HG02759 (cell line): ENCODE measurements around the gene CHCHD3.

ENCODE experiments used
- ATAC-seq: cut with Tn5 transposase; IDR thresholded peaks from one replicate; pipeline ENCODE4 v1.9.1; 2021; ENCODE audit warnings: mild to moderate bottlenecking, moderate library complexity; ENCODE audit not compliant: unreplicated experiment

The CHCHD3 gene

GRCh38 chr7:133047321-133047720 lies 34.6 kb downstream of the CHCHD3 start:
- no peak for ATAC-seq

DNA sequence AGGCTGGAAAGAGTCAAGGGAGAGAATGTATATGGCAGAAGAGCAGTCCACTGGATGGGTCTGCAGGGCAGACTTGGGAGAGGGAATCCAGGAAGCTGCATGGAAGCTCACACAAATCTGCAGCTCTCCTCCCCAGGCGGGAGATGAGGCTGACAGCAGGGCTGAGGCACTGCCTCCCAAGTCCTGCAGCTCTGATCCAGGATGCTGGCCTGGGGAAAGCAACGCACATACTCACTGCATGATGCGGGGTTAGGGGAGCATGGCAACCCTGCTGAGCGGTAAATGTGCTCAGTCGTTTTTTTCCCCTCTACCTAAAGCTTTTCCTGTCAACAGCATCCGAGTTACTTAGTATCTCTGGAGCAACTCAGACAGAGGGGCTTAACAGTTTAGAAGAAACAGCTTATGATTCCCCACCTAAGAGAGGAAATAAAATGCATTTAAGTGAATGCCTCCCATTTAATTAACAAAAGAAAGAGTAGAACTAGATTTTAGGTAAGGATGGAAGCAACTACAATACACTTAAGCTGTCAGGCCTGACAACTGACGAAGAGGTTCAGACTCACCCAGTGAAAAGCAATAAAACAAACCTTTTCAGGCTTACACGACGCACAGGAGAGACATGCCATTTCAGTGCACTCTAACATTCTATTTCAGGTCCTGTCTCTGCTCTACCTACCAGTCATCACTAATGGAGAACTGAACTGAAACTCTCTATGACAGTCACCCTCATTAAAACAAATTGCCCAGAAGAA lies 37.0 kb downstream of the CHCHD3 start:
- no peak for ATAC-seq

GRCh38 chr7:133040674-133041073 lies 41.2 kb downstream of the CHCHD3 start:
- no peak for ATAC-seq

- no peak for ATAC-seq
These were observed 41.7 kb downstream of the CHCHD3 start for GRCh38 chr7:133040178-133040577.

- no peak for ATAC-seq
These were observed 42.3 kb downstream of the CHCHD3 start for GRCh38 chr7:133039614-133040013.

DNA sequence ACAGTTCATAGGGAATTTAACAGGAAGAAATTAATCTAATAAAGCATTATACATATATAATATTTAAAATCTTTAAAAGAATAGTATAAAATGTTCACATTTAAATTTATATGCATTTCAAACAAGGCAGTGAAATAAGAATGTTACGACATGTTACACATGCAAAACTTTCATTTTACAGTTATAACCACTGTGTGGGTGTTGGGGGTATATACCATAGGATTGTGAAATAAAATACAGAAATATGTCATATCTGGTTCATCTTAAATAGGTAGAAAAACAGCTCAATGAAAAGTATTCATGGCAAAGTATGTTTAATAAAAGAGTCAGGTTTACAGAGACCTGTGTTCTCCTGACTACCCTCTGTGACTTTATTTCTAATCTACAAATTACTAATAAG lies 45.6 kb downstream of the CHCHD3 start:
- no peak for ATAC-seq

- ATAC-seq = peak; percentile 93
These were observed 46.6 kb downstream of the CHCHD3 start for GRCh38 chr7:133035240-133035639.

- no peak for ATAC-seq
These were observed 51.5 kb downstream of the CHCHD3 start for GRCh38 chr7:133030346-133030745.

GRCh38 chr7:133029463-133029862 lies 52.4 kb downstream of the CHCHD3 start:
- ATAC-seq = no peak

- ATAC-seq = no peak
These were observed 54.5 kb downstream of the CHCHD3 start for GRCh38 chr7:133027397-133027796.

DNA sequence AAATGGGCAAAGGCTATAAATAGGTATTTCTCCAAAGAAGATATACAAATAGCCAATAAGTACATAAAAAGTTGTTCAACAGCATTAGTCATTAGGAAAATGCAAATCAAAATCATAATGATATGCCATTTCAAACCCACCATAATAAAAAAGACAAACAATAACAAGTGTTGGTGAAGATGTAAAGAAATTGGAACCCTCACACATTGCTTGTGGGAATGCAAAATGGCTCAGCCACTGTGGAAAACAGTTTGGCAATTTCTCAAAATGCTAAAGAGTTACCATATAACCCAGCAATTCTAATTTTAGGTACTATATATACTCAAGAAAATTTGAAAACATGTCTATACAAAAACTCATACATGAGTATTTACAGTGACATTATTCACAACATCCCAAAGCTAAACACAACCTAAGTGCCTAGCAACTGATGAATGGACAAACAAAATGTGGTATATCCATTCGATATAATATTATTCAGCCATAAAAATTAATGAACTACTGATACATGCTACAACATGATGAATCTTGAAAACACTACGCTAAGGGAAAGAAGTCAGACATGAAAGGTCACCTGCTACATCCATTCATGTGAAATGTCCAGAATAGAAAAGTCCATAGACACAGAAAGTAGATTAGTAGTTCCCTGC lies 55.6 kb downstream of the CHCHD3 start:
- no peak for ATAC-seq

DNA sequence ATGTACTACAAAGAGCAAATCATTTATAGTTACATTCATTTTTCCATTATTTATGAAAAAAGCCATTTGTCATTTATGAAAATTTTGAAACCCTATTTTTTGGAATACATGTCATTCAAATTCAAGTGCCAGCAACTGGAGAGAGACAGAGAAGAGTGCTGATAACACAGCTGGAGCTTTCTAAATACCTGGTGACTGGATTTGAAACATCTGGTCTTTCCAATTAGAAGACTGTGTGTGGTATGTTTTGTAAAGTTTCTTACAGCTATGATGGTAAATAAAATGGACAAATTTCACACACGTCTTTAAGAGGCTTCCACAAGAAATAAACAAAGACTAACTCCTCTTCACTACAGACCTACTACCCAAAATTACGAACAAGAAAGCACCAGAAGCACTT lies 56.8 kb downstream of the CHCHD3 start:
- no peak for ATAC-seq

DNA sequence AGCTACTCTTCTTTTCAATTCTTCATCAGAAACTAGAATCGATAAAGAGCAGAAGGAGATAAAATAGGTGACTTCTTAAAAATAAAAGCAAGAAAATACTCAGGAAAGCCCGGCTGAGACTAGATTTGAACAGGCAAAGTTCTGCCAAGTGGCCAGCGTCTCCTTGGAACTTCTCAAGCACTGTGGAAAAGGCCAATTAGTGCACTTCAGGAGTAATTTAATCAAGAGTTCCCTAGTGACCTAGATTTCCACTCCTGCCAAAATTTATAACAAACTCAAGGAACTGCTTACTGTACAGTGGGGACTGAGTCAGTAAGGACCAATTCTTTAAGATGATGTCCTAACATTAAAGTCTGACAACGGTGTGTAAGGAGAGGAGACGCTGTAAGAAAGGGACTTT lies 57.3 kb downstream of the CHCHD3 start:
- ATAC-seq = no peak

DNA sequence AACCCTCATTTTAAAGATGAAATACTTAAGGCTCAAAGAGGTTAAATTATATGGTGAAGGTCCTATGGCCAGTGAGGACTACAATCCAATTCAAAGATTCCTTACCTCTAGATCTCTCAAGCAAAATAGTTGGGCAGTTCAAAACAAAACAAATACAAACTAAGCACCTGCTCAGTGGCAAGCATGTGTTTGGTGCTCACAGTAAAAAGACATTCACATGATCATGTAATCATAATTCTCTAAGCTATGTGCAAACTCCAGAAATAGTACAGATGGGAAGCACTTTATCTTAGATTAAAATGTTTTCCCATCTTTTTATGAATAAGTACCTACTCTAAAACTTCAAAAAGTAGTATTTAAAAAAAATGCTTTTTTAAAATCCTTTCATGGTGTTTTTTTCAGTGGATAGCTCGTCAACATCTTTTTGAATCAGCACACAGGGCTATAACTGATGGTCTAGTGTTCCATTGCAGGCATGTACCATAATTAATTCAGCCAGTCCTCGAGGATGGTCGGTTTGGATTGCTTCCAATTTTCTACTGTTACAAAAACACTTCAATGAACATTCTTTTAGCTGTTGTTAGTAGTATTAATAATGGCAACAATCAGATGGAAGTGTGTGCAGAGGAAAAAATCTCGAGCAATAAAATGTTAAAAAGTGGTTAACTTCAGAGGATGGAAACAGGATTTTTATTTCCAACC lies 58.4 kb downstream of the CHCHD3 start:
- no peak for ATAC-seq

GRCh38 chr7:133022661-133023060 lies 59.2 kb downstream of the CHCHD3 start:
- ATAC-seq = no peak

GRCh38 chr7:133021196-133021595 lies 60.7 kb downstream of the CHCHD3 start:
- no peak for ATAC-seq

GRCh38 chr7:133020496-133020895 lies 61.4 kb downstream of the CHCHD3 start:
- ATAC-seq = no peak

DNA sequence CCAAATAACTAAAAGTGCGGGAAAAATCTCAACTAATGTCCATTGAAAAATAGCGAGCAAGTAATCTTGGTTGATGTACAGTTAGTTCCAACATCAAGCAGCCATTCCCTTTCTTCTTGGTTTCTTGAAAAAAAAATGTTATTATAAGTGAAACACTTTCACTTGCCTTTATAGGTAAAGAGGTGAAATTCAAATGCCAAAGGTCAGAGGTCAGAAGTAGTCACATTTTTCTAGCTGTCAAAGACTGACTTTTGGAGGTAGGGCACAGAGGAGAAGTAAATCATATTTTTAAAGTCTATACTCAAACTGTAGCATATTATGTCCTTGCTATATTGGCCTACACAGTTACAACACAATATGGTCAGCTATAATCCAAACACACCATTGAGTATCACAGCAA lies 62.3 kb downstream of the CHCHD3 start:
- ATAC-seq = no peak

- ATAC-seq = no peak
These were observed 65.3 kb downstream of the CHCHD3 start for GRCh38 chr7:133016604-133017003.

DNA sequence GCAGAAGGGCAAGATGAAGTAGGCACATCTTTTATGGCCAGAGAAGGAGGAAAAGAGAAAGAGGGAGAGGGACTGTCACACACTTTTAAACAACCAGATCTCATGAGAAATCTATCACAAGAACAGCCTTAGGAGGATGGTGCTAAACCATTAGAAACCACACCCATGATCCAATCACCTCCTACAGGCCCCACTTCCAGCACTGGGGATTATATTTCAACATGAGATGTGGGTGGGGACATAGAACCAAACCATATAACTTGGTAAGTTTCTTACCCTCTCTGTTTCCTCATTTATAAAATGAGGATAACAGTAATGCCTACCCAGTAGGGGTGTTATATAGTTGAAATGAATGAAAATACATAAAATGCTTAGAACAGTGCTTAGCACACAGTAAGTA lies 66.0 kb downstream of the CHCHD3 start:
- no peak for ATAC-seq

- no peak for ATAC-seq
These were observed 70.1 kb downstream of the CHCHD3 start for GRCh38 chr7:133011746-133012145.
